Limb (tissue), 2 donors: ENCODE measurements around the gene FAM89A.
"Not testable (repeated sequence)": the region's sequence is repeated elsewhere in the genome, so short reads cannot be mapped to it uniquely, and the experiment has no call there.

Experiments used
- DNase-seq, 2 donors: peaks; one replicate each; pipeline ENCODE4 v3.0.0-alpha.2; 2016; ENCODE audit errors: extremely low spot score in 2 of 2

The FAM89A gene

DNA sequence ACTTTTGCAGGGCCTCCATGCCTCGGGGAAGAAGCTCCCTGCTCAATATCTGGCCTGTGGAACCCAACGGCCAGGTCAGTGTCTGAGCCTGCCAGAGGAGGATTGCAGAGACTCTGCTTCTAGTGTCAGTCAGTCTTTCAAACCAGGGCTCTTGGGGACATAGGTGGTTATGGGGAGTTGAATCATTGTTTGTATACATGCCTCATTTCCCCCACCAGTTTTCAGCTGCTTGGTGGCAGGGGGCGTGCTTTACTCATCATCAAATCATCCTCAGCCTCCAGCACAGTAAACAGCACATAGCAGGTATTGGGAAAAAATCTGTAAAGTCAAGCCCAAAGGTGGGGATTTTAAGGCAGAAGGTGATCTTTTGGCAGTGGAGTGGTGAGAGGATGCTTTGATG lies 17.4 kb upstream of the FAM89A start:
- DNase-seq = no peak

DNA sequence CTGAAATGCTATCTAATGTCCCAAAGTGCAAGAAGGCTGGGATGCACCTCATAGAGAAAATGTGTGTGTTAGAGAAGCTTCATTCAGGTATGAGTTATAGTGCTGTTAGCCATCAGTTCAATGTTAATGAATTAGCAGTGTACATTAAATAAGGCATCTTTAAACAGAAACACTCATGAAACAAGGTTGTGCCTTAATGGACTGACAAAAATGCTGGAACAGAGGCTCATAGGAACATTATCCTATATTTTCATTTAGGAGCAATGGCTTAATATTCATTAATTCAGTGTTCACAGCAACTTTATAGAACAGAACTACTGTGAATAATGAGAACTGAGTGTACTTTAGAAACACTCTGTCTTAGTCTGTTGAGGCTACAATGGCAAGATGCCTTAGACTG lies 15.2 kb upstream of the FAM89A start:
- no peak for DNase-seq

- DNase-seq = no peak
Measured at GRCh38 chr1:231053493-231054162, 13.6 kb upstream of the FAM89A start.

DNA sequence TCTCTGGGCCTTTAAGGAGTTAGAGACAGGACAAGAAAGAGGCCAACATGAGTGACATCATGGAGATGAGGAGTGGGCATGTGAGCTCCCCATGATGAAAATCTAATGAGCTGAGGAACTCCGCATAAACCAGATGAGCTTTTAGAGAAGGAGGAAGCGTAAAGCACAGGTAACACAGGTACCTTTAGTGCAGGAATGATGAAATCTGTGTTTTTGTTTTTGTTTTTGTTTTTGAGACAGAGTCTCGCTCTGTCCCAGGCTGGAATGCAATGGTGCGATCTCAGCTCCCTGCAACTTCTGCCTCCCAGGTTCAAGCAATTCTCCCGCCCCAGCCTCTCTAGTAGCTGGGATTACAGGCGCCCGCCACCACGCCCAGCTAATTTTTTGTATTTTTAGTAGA lies 12.7 kb upstream of the FAM89A start:
- DNase-seq = no peak

- DNase-seq = not testable (repeated sequence)
Measured at GRCh38 chr1:231050932-231051331, 10.9 kb upstream of the FAM89A start.

DNA sequence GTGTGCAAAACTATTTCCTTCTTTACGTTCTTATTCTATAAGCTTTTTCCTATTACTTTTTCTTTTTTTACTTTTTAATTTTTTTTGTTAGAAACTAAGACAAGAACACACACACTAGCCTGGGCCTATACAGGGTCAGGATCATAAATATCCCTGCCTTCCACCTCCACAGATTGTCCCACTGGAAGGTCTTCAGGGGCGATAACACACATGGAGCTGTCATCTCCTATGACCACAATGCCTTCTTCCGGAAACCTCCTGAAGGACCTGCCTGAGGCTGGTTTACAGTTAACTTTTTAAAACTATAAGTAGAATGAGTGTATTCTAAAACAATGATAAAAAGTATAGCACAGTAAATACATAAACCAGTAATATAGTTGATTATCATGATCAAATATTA lies 10.3 kb upstream of the FAM89A start:
- no peak for DNase-seq

DNA sequence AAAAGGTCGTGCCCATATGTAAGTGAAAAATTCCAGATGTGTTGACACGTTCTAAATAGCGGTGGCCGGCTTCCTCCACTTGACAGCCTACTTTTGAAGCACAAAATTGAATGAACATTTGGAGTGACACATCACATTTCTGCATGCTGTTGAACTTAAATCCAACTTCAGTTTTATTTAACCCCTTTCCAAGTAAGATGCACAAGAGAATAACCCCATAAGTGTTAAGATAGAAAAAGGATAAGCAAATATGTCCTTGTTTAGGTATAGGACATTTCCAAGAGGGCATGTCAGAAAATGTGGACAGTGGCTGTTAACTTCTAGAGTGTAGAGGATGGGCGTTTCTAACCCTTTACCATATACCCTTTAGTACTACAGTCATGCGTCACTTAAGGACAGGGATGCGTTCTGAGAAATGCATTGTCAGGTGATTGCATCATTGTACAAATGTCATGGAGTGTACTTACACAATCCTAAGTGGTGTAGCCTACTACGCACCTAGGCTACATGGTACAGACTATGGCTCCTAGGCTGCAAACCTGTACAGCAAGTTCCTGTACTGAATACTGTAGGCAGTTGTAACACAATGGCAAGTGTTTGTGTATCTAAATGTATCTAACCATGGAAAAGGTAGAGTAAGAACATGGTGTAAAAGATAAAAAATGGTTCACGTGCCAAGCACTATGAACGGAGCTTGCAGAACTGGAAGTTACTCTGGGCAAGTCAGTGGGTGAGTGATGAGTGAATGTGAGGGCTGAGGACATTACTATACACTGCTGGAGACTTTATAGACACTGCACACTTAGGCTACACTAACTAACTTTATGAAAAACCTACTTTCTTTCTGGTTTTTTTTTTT lies 9.3 kb upstream of the FAM89A start:
- no peak for DNase-seq

DNA sequence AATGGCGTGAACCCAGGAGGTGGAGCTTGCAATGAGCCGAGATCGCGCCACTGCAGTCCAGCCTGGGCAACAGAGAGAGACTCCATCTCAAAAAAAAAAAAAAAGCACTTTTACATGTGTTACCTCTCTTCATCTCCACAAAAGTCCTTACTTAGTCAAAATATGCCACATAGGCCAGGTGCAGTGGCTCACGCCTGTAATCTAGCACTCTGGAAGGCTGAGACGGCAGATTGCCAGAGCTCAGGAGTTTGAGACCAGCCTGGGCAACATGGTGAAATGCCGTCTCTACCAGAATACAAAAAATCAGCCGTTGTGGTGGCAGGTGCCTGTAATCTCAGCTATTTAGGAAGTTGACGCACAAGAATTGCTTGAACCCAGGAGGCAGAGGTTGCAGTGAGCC lies 8.4 kb upstream of the FAM89A start:
- DNase-seq = not testable (repeated sequence)

DNA sequence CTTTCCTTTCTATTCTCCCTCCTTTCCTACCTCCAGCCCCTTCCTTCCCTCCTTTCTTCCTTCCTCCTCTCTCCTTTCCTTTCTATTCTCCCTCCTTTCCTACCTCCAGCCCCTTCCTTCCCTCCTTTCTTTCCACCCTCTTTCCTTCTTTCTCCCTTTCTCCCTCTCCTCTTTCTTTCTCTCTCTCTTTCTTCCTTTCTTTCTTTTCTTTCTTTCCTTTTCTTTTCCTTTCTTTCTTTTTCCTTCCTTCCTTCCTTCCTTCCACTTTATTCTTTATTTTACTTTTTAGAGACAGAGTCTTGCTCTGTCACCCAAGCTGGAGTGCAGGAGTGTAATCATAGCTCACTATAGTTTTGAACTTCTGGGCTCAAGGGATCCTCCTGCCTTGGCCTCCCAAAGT lies 7.5 kb upstream of the FAM89A start:
- DNase-seq = not testable (repeated sequence)

- DNase-seq = no peak
Measured at GRCh38 chr1:231046730-231047395, 6.8 kb upstream of the FAM89A start.

GRCh38 chr1:231045921-231046729 lies 6.1 kb upstream of the FAM89A start:
- not testable (repeated sequence) for DNase-seq

DNA sequence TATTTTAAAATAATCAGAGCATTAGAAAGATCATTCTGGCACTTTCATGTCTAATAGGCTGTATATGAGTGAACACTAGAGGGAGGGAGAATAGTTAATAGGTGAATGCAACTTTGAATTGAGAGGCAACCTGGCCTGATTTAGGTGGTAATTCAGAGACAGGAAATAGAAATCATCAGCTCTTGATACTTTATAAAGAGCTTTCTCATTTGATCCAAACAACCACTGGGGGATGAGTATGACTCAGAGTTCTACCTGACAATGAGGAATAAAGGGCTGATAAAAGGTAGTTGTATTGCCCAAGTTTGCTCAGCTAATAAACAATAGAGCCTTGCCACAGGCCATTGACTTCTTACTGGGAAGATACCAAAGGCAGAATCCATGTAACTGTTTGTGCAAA lies 5.2 kb upstream of the FAM89A start:
- DNase-seq = no peak

GRCh38 chr1:231044588-231044987 lies 4.5 kb upstream of the FAM89A start:
- no peak for DNase-seq

DNA sequence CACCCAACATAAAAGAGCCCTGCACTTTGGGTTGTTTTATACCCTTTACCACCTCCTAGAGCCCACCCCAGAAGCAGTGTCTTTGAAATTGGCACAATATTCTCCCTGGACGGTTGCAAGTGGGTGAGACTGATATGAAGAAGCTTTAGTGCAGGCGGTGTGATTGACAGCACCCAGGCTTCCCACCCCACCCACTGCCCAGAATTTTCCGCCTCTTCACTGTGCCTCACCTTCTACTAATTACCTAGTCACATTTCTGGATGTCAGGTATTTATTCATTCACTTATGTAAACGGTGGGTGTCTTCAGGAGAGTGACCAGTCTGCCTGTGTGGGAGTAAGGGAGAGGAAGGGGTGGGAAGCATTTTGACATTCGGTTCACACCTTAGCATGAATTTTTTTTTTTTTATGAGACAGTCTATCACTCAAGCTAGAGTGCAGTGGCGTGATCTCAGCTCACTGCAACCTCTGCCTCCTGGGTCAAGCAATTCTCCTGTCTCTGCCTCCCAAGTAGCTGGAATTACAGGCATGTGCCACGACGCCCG lies 1.7 kb upstream of the FAM89A start:
- DNase-seq = no peak

GRCh38 chr1:231040800-231041718 lies 1.0 kb upstream of the FAM89A start:
- peak in 1 of 2 donors; percentile 60 for DNase-seq

- peak in 1 of 2 donors; percentile 72 for DNase-seq
Measured at GRCh38 chr1:231039161-231040018, 664 bp downstream of the FAM89A start.

- DNase-seq = no peak
Measured at GRCh38 chr1:231037585-231038517, 2.2 kb downstream of the FAM89A start.

- no peak for DNase-seq
Measured at GRCh38 chr1:231036416-231036815, 3.6 kb downstream of the FAM89A start.
